ENCODE results near the gene CAB39.

CAB39 gene

GRCh38 chr2:230668184-230668938 lies 44.3 kb upstream of the CAB39 start:
- no peak for DNase-seq (ENCODE audit: low read depth)
- H3K4me3 ChIP-seq (ENCODE audit: low read depth, low read length): no peak overlapping the region
- TF ChIP-seq CTCF (IDR thresholded peaks at IDR 0.05; ENCODE audit: low read depth, low read length, missing control alignments): no peak

GRCh38 chr2:230668939-230669303 lies 43.7 kb upstream of the CAB39 start:
- H3K4me3 ChIP-seq (ENCODE audit: low read depth, low read length): no peak overlapping the region
- DNase-seq (ENCODE audit: low read depth): no peak
- no peak for TF ChIP-seq CTCF (IDR thresholded peaks at IDR 0.05; ENCODE audit: low read depth, low read length, missing control alignments)

- no peak overlapping the region for H3K4me3 ChIP-seq (ENCODE audit: low read depth, low read length)
- no peak for TF ChIP-seq CTCF (IDR thresholded peaks at IDR 0.05; ENCODE audit: low read depth, low read length, missing control alignments)
- no peak for DNase-seq (ENCODE audit: low read depth)
Measured at GRCh38 chr2:230669386-230669950, 43.2 kb upstream of the CAB39 start.

GRCh38 chr2:230671117-230671516 lies 41.5 kb upstream of the CAB39 start:
- no peak for DNase-seq (ENCODE audit: low read depth)
- no peak for TF ChIP-seq CTCF (IDR thresholded peaks at IDR 0.05; ENCODE audit: low read depth, low read length, missing control alignments)
- H3K4me3 ChIP-seq (ENCODE audit: low read depth, low read length): no peak overlapping the region

GRCh38 chr2:230672836-230673235 lies 39.8 kb upstream of the CAB39 start:
- no peak for TF ChIP-seq CTCF (IDR thresholded peaks at IDR 0.05; ENCODE audit: low read depth, low read length, missing control alignments)
- no peak for DNase-seq (ENCODE audit: low read depth)
- H3K4me3 ChIP-seq (ENCODE audit: low read depth, low read length): no peak overlapping the region

- no peak for DNase-seq (ENCODE audit: low read depth)
- no peak for TF ChIP-seq CTCF (IDR thresholded peaks at IDR 0.05; ENCODE audit: low read depth, low read length, missing control alignments)
- no peak overlapping the region for H3K4me3 ChIP-seq (ENCODE audit: low read depth, low read length)
Measured at GRCh38 chr2:230674401-230674800, 38.2 kb upstream of the CAB39 start.

Measured in GM12864 (cell line).